Measurements from ENCODE around the gene CYTH2.

CYTH2 gene

GRCh38 chr19:48450863-48451262, 18.3 kb upstream of the CYTH2 start:
- TF ChIP-seq TAF1 (IDR thresholded peaks at IDR 0.05; ENCODE audit: low read depth) (no peak), EP300 (IDR thresholded peaks at IDR 0.05; ENCODE audit: borderline replicate concordance) (no peak), TCF12 (IDR thresholded peaks at IDR 0.05; ENCODE audit: low read depth) (no peak), YY1 (IDR thresholded peaks at IDR 0.05; ENCODE audit: low read depth) (no peak), ZBTB7A (IDR thresholded peaks at IDR 0.05; ENCODE audit: low read depth) (no peak), MAX (IDR thresholded peaks at IDR 0.05) (no peak), EGR1 (IDR thresholded peaks at IDR 0.05) (no peak), REST (IDR thresholded peaks at IDR 0.05; ENCODE audit: low read depth) (no peak), RAD21 (IDR thresholded peaks at IDR 0.05; ENCODE audit: low read depth) (no peak), NFIC (IDR thresholded peaks at IDR 0.05) (no peak), CEBPB (IDR thresholded peaks at IDR 0.05) (no peak), FOXM1 (IDR thresholded peaks at IDR 0.05; ENCODE audit: borderline replicate concordance, low read depth) (no peak), TEAD4 (IDR thresholded peaks at IDR 0.05) (no peak), CREB1 (IDR thresholded peaks at IDR 0.05; ENCODE audit: low read depth) (no peak)
- TF ChIP-seq, protein P1, sequence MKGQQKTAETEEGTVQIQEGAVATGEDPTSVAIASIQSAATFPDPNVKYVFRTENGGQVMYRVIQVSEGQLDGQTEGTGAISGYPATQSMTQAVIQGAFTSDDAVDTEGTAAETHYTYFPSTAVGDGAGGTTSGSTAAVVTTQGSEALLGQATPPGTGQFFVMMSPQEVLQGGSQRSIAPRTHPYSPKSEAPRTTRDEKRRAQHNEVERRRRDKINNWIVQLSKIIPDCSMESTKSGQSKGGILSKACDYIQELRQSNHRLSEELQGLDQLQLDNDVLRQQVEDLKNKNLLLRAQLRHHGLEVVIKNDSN (IDR thresholded peaks at IDR 0.05): no peak

GRCh38 chr19:48451624-48452023, 17.5 kb upstream of the CYTH2 start:
- no peak for TF ChIP-seq FOXM1 (IDR thresholded peaks at IDR 0.05; ENCODE audit: borderline replicate concordance, low read depth)
- no peak for TF ChIP-seq ZBTB7A (IDR thresholded peaks at IDR 0.05; ENCODE audit: low read depth)
- TF ChIP-seq, protein P1 (IDR thresholded peaks at IDR 0.05): no peak
- TF ChIP-seq CEBPB (IDR thresholded peaks at IDR 0.05): no peak
- no peak for TF ChIP-seq MAX (IDR thresholded peaks at IDR 0.05)
- no peak for TF ChIP-seq REST (IDR thresholded peaks at IDR 0.05; ENCODE audit: low read depth)

DNA sequence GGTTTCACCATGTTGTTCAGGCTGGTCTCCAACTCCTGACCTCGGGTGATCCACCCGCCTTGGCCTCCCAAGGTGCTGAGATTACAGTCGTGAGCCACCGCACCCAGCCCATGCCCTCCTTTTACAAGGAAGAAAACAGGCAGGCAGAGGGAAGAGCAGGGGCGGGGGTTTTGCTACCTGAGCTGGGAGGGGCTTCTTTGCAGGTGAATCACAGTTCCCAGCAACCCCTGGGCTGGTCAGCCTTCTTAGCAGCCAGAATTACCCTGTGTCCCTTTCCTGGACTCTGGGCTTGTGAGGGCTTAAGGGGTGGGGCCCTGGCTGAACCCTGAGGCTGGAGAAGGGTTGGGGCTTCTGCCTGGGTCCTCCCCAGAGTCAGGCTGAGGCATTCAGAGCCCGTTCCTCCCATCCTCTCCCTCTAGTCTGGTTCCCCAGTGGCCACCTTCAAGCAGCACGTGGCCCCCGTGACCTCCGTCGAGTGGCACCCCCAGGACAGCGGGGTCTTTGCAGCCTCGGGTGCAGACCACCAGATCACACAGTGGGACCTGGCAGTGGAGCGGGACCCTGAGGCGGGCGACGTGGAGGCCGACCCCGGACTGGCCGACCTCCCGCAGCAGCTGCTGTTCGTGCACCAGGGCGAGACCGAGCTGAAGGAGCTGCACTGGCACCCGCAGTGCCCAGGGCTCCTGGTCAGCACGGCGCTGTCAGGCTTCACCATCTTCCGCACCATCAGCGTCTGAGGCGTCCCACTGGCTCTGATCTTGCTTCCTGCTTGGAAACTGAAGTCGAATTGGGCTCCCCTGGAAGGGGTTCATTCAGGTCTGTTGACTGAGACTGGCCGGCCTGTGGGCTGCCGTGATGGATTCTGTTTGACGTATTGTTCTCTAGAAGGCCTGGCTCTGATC, 16.6 kb upstream of the CYTH2 start:
- TF ChIP-seq ZBTB7A (IDR thresholded peaks at IDR 0.05; ENCODE audit: low read depth): no peak
- TF ChIP-seq EGR1 (IDR thresholded peaks at IDR 0.05): no peak
- no peak for TF ChIP-seq RAD21 (IDR thresholded peaks at IDR 0.05; ENCODE audit: low read depth)
- no peak for TF ChIP-seq TAF1 (IDR thresholded peaks at IDR 0.05; ENCODE audit: low read depth)
- TF ChIP-seq YY1 (IDR thresholded peaks at IDR 0.05; ENCODE audit: low read depth): no peak
- TF ChIP-seq FOXM1 (IDR thresholded peaks at IDR 0.05; ENCODE audit: borderline replicate concordance, low read depth): no peak
- TF ChIP-seq MAX (IDR thresholded peaks at IDR 0.05): no peak
- TF ChIP-seq NFIC (IDR thresholded peaks at IDR 0.05): no peak
- no peak for TF ChIP-seq TEAD4 (IDR thresholded peaks at IDR 0.05)
- TF ChIP-seq CEBPB (IDR thresholded peaks at IDR 0.05): no peak
- TF ChIP-seq, protein P1 (IDR thresholded peaks at IDR 0.05): no peak
- no peak for TF ChIP-seq CREB1 (IDR thresholded peaks at IDR 0.05; ENCODE audit: low read depth)
- TF ChIP-seq REST (IDR thresholded peaks at IDR 0.05; ENCODE audit: low read depth): no peak
- no peak for TF ChIP-seq TCF12 (IDR thresholded peaks at IDR 0.05; ENCODE audit: low read depth)
- TF ChIP-seq EP300 (IDR thresholded peaks at IDR 0.05; ENCODE audit: borderline replicate concordance): no peak
